Hindlimb muscle (tissue), 1 donor: ENCODE data around the gene DYNLT3. TPM values are rescaled to one million over a fixed set of nuclear protein-coding genes. Genes with fewer than 3 reads are reported as not detected.

Source experiments
- DNase-seq: peaks from one replicate; pipeline ENCODE4 v3.0.0-alpha.2; 2013
- polyA plus RNA-seq: library from polyadenylated mRNA; unstranded; fragments of 120-200 nt; gene quantifications from one replicate; pipeline ENCODE4 v1.2.1, GENCODE V29; 2013; ENCODE audit not compliant: insufficient read length

Gene DYNLT3
- polyA plus RNA-seq, 1 donor, result 8.8 TPM

DNA sequence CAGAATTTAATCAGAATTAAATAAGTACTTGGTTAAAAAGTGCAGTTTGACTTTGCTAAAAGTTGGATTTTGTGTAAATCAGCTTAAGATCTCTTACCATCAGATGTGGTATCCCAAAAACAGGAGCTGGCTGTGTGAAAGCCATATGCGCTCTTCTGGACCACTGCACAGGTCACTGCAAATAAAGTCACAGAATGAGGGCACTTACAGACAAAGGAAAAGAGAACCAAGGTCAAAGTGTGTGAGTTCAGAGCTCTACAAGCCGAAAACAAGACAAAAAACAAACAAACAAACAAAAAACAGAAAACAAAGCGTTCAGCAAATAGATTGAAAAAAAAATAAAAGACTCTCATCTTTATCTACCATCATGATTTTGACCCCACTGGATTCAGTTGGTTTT, 6.4 kb downstream of the DYNLT3 start:
- DNase-seq, result no peak

DNA sequence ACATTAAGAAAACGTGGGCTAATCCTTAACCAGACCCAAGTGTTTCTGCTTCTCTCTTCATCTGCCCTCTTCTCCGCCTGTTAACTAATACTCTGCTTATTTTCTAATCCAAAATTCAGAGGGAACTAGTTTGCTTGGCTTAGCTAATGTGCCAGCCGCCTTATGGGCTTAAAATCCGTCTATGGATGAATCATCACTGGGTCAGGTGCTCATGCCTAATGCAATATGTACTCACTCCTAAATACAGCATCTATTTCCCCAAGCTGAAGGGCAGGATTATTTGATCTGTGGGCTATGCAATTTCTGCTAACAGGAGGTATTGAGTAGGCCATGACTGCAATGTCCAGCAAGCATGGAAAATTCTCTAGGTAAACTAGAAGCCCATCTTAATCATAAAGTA, 12.4 kb downstream of the DYNLT3 start:
- no peak for DNase-seq

DNA sequence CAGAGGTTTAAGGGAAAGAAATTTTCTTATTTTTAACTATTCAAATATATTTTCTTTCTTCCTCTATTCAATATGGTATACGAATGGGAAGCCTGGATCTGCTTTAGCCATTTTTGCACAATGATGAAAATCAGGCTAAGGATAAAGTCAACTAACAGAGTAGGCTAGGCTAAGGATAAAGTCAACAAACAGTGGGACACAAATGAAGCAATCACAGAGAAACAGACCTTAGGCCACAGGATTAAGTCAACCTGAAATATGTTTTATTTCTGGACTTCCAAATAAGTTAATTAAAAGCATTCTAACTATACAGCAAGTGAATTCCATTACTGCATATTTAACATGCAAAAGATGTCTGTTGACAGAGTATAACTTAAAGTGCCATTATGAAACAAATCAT, 17.0 kb downstream of the DYNLT3 start:
- DNase-seq, result no peak

DNA sequence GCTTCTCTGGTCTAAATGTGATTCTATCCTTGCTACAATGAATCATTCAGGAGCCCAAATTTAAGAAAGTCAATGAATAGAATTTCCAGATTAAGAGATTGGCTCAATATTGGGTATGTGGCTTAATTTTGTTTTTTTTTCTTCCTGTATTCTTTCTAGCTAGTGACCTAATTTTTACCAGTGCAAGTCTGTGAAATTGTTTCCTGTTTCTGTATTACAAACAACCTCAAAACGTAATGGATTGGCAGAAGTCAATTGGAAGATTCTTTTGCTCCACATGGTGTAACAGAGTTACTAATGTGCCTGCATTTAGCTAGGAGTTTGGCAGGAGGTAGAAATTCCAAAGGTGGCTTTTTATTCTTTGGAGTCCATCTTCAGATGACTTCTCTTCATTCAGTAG, 17.6 kb downstream of the DYNLT3 start:
- no peak for DNase-seq

DNA sequence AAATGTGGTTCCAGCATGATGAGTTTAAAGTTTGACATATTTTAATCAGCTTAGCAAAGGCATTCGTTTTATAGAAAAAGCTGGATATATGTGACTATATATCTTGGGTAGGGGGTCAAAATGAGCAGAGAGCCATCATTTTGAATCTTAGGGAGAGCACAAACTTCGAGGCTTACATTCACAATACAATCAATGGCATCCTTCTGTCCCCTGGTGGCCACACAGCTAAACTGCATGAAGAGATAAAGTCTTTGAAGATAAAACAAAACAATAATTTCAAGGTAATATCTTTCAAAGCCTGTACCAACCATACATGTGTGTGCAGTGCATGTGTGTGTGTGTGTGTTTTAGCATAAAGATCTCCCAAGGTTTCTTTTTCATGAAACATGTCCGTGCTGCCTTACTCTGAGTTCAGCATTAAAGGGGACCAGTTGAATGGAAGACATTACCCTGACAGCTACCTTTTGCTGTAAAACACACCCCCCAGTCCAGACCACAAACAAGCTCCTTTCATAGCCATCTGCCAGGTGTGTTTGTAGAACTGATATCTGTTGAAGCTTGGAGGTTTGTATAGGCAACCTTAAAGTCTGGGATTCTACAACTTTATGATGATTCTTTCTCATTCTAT, 22.0 kb downstream of the DYNLT3 start:
- DNase-seq, result peak; percentile 17

DNA sequence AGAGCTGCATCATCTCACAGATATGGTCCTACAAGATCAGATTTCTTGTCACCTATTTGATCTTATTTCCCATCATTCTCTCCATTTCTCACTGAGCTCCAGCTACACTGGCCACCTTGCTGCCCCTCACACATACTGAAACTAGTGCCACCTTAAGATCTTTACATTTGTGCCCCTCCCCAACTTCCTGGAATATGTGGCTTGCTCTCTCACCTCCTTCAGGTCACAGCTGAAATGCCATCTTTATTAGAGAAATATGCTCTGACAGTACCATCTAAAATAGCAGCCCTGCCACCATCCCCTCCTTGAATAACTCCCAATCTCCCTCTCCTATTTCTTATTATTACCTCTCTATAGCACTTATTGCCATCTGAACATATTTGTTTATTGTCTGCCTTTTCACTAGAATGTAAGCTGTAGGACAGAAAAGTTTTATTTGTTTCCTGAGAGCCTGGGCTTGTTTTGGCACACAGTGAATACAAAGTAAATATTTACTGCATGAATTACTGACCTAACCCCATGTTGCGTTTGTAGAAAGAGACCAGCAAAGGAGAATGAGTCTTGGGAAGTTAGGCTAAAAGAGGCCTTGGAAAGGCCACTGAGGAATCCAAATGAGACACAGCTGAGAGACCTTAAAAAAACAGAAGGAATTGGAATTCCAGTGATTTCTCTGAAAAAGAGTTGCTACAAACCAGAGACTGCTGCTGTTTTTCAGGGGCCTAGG, 22.7 kb downstream of the DYNLT3 start:
- no peak for DNase-seq

DNA sequence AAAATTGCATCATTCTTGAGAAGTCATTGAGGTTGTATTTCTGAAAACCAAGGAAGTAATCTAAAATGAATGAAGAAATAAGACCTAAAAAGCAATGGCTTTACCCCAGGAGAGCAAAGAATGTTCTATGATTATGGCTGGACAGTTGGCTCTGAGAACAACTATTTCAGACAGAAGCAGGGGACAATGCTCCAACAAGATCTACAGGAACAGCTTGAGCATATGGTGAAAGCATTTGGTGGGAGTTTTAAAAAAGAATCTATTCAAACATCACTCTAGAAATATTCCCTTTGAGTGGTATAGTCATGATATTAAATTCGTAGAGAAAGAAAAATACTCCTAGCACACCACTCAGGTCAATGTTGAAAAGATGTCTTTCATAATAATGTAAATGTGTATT, 26.7 kb downstream of the DYNLT3 start:
- DNase-seq, result no peak

DNA sequence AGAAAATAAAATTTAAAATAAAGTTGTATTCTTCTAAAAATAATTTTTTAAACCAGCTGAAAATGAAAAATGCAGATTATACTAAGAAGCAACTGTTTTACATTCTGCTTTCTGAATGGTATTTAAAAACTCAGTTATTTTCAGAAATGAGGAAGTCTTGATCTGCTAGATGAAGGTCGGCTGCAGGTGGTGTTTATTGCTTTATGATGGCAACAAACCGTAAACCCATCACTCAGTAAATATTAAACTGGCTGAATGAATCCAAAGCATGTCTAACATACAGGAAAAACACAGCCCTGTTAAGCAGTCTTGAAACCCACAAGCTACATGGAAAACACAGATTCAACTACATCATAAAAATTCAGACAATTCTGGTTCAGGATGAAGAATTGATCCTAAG, 29.3 kb downstream of the DYNLT3 start:
- no peak for DNase-seq

DNA sequence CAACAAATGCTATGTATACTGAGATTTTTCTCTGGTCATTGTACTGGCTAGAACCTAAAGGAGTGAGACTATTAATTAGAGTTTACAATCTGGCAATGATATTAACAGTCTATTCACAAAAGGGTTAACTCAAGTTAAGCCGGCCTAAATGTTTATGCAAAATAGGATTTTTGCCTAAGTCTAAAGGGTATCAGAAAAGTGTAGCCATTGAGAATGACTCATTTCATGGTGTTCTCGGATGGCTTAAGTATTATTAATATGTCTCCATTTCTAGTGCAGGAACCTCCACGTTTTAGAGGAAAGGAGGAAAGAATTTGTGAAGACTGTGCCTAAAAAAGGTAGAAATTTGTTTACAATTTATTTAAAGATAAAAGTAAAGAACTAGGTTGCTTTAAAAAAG, 29.8 kb downstream of the DYNLT3 start:
- no peak for DNase-seq

DNA sequence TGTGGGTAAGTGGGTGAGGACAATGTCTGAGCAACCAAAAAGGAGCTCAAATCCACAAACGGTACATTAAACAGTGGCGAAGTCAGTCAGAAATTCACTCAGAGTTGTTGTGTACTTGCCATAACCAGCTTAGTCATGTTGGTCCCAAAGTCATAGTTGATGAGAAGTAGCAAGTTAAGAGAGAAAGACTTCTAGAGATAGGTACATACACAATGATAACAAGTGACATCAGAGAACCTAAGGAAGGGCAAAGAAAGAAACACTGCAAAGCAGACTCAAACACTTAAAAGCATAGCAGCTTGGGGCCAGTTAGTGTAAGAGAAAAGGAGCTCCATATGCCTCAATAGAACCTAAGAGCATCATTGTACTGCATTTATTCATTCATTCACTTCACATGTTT, 30.2 kb downstream of the DYNLT3 start:
- DNase-seq, result no peak

DNA sequence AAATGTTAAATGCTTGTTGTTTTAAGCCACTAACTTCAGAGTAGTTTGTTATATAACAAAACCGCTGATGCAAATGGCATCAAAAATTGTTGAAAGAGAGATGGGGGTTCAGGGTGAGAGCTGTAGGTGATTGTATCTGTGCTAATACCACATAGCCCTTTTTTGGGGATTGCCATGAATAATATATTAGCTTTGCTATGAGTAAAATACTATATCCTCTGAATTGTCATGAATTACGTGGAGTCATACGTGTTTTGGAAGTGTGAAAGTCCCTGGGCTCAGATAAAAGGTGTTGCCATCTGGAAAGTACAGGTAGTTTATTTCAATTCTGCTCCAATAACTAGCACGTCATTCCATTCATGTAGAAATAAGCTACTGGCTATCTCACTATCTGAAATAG, 30.6 kb downstream of the DYNLT3 start:
- no peak for DNase-seq

DNA sequence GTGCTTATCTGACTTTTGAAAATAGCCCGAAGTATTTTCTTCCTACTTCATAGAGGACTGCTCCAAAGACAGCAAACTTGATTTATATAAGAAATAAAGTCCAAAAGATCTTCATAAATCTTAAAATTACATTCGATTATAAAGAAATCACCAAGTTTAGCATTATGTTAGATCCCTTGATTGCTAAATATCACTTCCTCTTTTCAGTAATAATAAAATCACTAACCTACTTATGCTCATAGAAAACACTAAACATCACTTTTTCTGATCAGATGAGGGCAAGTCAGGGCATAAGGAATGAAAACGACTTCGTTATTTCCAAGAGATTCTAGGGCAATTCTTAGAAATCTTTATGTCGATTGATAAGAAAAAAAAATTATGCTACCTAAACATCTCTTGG, 32.0 kb downstream of the DYNLT3 start:
- DNase-seq, result no peak

DNA sequence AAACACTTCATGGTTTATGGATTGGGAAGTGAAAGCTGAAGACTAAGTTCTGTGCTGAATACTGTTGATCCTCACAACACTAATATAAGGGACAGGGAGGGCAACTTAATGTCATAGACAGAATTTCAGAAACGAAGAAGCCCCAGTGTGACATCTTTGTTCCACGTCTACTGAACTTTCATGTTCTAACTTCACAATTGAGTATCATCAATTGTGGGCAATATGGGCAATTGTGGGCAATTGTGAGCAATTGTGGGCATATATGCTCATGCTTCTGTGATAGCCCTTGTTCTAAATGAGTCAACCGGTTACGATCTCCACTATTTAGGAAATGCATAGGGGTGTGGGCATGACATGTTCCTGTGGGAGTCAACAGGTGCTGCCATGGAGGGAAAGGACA, 33.8 kb downstream of the DYNLT3 start:
- DNase-seq, result no peak

DNA sequence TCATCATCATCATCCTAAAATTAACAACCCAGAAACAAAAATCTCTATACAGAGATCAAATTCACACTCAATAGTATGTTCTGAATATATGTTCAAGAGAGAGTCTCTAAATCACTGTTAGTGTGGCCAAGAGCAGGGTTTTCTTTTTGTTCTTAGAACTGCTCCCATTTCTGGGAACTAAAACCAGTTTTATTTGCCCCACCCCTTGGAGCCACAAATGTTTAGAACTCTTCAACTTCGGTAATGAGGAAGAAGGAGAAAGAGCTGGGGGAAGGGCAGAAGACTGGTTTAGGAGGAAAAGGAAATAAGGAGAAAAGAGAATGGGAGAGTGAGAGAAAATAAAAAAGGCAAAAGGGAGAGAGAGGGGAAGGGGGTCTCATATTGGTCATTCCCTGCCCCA, 35.3 kb downstream of the DYNLT3 start:
- no peak for DNase-seq

DNA sequence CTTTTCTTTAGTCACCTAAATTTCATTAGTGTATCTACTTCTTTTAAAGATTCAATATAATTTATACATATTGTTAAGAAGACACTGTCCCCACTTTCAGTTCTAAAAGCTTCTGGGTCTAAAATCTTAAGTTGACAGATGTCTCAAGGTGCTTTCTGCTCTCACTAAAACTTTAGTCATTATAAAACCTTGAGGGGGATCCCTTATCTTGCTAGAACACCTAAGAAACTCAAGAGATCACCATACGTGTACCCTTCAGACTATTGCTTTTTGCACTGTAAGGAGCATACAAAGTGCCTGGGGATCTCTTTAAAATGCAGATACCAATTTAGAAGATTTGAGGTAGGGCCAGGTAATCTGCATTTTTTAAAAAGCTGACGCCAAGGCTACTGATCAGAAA, 37.4 kb downstream of the DYNLT3 start:
- DNase-seq, result no peak

DNA sequence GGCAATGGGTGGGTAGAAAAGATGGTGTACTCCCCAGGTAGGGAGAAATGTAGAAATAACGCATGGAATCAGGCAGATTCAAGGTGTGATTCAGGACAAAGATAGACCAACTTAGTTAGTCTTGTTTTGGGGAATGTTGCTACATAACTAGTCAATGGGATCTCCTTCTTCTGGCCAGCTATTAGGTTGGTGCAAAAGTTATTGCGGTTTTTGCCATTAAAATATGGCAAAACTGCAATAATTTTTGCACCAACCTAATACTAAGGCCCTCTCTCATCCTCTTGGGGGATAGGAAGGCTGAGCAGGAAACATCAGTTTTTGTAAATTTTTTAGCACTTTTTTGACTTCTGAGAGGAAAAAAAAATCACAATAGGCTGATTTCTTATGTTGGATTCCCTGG, 44.3 kb downstream of the DYNLT3 start:
- no peak for DNase-seq

DNA sequence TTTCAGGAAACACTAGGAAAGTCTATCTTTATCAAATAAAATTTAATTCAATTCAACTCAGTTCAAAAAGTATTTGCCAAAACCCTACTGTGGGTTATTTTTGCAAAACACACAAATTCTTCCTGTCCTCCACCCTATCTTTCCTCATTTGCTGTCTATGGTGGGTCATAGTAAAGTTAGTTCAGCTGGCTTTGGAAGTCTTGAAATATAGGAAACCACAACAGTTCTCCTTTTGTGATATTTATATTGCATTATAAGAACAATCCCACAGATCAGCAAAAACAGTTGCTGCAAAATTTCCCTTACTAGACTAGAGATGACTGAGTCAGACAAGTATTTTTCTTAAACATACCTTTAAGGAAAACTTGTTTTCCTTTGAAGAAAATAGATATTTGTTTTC, 45.3 kb downstream of the DYNLT3 start:
- no peak for DNase-seq

DNA sequence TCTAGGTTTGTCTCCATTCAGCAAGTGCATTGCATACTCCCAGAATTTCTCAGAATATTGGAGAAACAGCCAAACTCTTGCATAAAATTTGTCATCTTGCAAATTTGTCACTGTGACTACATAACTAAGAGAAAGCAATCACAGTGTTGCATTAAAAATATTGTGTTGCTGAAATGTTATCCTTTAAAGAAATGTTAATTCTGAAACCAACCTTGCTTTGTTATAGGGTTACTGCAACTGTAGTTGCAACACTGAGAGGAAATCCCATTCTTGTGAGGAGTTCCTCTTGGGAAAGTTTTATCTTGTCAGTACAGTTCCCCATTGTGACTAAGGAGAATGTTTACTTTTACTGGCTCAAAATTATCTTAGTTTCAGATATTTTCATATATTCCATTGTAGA, 46.7 kb downstream of the DYNLT3 start:
- DNase-seq, result no peak

DNA sequence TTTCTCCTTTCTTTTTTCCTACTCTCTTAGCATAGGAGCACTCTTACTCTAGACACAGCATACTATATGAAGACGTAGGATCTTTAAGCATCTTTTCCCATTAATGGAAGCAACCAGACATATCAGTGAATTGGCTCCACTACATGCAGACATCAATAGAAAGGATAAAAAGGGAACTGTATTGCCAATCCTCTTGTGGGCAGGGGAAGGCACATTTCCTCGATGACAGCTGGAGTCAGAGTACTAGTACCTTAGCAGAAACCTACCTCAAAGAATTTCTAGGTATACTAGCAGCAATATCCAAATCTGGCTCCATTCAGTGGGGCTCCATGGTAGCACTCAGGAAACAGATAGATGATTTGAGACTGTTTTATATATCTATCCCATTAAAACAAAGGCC, 47.4 kb downstream of the DYNLT3 start:
- DNase-seq, result no peak

DNA sequence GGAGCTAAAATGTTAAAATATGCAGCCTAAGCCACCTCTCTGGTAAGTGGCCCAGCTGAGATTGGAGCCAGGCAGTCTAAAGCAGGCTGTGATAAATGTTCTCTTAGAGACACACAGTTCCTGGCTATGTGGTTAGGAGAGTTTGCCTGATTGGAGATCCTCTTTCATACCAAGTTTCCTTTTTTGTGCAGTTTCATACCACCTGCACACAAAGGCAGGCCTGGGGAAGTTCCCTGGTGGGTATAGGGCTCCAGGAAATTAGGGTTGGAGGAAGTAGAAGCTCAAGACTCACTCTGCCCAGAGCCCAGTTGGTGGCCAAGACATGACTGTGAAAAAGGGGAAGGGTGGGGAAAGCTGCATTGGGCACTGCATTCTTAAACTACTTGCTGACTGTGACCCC, 50.6 kb downstream of the DYNLT3 start:
- DNase-seq, result no peak

DNA sequence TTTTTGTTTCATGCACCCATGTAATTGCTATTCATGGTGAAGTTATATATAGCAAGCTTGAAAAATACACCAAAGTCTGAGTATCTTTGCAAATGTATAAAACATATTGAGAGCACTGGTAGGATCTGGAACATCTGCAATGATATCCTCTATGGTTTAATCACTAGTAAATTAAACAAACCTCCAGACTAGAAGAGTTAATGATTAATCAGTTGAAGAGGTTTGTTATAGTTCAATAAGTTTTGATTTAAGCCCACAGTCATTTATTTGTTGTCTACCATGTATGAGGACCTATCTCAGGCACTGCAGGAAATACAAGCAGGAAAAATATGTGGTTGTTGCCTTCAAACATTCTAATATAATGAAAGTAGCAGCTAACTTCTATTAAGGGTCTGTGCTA, 51.1 kb downstream of the DYNLT3 start:
- DNase-seq, result no peak
